ENCODE data around the gene TOX2. TPM values are rescaled to one million over a fixed set of nuclear protein-coding genes. Genes with fewer than 3 reads are reported as not detected.

Gene TOX2
- total RNA-seq, 1 experiment from 2014 or later: 1.8 TPM

DNA sequence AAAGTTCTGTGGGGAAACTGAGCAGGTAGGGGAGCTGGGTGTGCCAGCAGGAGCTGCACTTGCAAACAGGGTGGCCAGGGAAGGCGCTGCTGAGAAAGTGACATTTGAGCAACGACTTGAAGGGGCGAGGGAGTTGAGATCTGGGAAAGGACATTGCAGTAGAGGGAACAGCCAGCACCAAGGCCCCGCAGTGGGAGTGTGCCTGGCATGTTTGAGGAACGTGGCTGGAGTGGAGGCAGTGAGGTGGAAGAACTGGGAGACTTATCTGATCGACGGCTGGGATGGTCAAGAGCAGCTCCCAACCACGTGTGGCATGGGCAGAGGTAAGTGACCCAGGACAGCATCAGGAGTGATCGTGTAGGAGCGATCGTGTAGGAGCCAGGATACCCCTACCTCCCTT, 77.3 kb downstream of the TOX2 start:
- no peaks in the 10 kb centered on the region for H3K79me2 ChIP-seq (ENCODE audit: low read length)
- H3K36me3 ChIP-seq (ENCODE audit: low read depth, low read length): no peaks in the 10 kb centered on the region
- no TSS peak for BruUV-seq (replicated peaks)
- H3F3A ChIP-seq (ENCODE audit: low read length, unreplicated experiment): no peaks in the 10 kb centered on the region
- DNase-seq: no peak
- no peak for TF ChIP-seq EZH2phosphoT487 (IDR thresholded peaks at IDR 0.05; ENCODE audit: borderline replicate concordance, low read length)
- TF ChIP-seq CTCF (conservative IDR thresholded peaks at IDR 0.05; ENCODE audit: low read depth, low read length): no peak
- TF ChIP-seq EZH2 (IDR thresholded peaks at IDR 0.05; ENCODE audit: low read length, unreplicated experiment): no peak
- ChIA-PET CTCF (no interaction called here), POLR2A (ENCODE audit: unreplicated experiment) (no interaction called here)
- no peak overlapping the region for H3K9ac ChIP-seq (ENCODE audit: low read length)
- no peak overlapping the region for H2AFZ ChIP-seq (ENCODE audit: low read length)
- H3K9me3 ChIP-seq (ENCODE audit: low read length): no peaks in the 10 kb centered on the region
- H3K4me3 ChIP-seq (ENCODE audit: low read length): no peak overlapping the region
- H3K27me3 ChIP-seq (ENCODE audit: low read length): no peaks in the 10 kb centered on the region
- H3K9me2 ChIP-seq (replicated peaks; ENCODE audit: low read length): no peaks in the 10 kb centered on the region
- no peak overlapping the region for H3K27ac ChIP-seq (ENCODE audit: low read length)
- ATAC-seq: no peak
- H3K4me2 ChIP-seq (ENCODE audit: low read length): no peak overlapping the region
- H4K20me1 ChIP-seq (ENCODE audit: low read length): no peaks in the 10 kb centered on the region
- intact Hi-C loops (cut with micrococcal nuclease): no loop called here
- H3K4me1 ChIP-seq (ENCODE audit: insufficient read depth, low read length): peaks cover 11% of the 10 kb centered on the region

- ATAC-seq (no peak), DNase-seq (no peak)
- Histone ChIP-seq H3K9ac (ENCODE audit: low read length) (no peak overlapping the region), H3K79me2 (ENCODE audit: low read length) (no peaks in the 10 kb centered on the region), H3K27ac (ENCODE audit: low read length) (no peak overlapping the region), H3F3A (ENCODE audit: low read length, unreplicated experiment) (no peaks in the 10 kb centered on the region), H3K4me3 (ENCODE audit: low read length) (no peak overlapping the region), H3K4me1 (ENCODE audit: insufficient read depth, low read length) (peaks cover 11% of the 10 kb centered on the region), H3K36me3 (ENCODE audit: low read depth, low read length) (no peaks in the 10 kb centered on the region), H3K9me3 (ENCODE audit: low read length) (no peaks in the 10 kb centered on the region), H2AFZ (ENCODE audit: low read length) (no peak overlapping the region), H3K9me2 (replicated peaks; ENCODE audit: low read length) (no peaks in the 10 kb centered on the region), H4K20me1 (ENCODE audit: low read length) (no peaks in the 10 kb centered on the region), H3K27me3 (ENCODE audit: low read length) (no peaks in the 10 kb centered on the region), H3K4me2 (ENCODE audit: low read length) (no peak overlapping the region)
- ChIA-PET CTCF (no interaction called here), POLR2A (ENCODE audit: unreplicated experiment) (no interaction called here)
- no TSS peak for BruUV-seq (replicated peaks)
- no peak for TF ChIP-seq EZH2 (IDR thresholded peaks at IDR 0.05; ENCODE audit: low read length, unreplicated experiment)
- no peak for TF ChIP-seq EZH2phosphoT487 (IDR thresholded peaks at IDR 0.05; ENCODE audit: borderline replicate concordance, low read length)
- no peak for TF ChIP-seq CTCF (conservative IDR thresholded peaks at IDR 0.05; ENCODE audit: low read depth, low read length)
- intact Hi-C loops (cut with micrococcal nuclease): no loop called here
These were observed 78.2 kb downstream of the TOX2 start for GRCh38 chr20:43992885-43993284.

- no peaks in the 10 kb centered on the region for H3K9me2 ChIP-seq (replicated peaks; ENCODE audit: low read length)
- CTCF ChIA-PET: no interaction called here
- H3K4me2 ChIP-seq (ENCODE audit: low read length): no peak overlapping the region
- no peak overlapping the region for H3K27ac ChIP-seq (ENCODE audit: low read length)
- H3K79me2 ChIP-seq (ENCODE audit: low read length): no peaks in the 10 kb centered on the region
- no peak overlapping the region for H2AFZ ChIP-seq (ENCODE audit: low read length)
- intact Hi-C loops (cut with micrococcal nuclease): no loop called here
- H4K20me1 ChIP-seq (ENCODE audit: low read length): no peaks in the 10 kb centered on the region
- no peak overlapping the region for H3K4me3 ChIP-seq (ENCODE audit: low read length)
- POLR2A ChIA-PET (ENCODE audit: unreplicated experiment): no interaction called here
- no peaks in the 10 kb centered on the region for H3K36me3 ChIP-seq (ENCODE audit: low read depth, low read length)
- TF ChIP-seq EZH2phosphoT487 (IDR thresholded peaks at IDR 0.05; ENCODE audit: borderline replicate concordance, low read length): no peak
- no peak for TF ChIP-seq EZH2 (IDR thresholded peaks at IDR 0.05; ENCODE audit: low read length, unreplicated experiment)
- TF ChIP-seq CTCF (conservative IDR thresholded peaks at IDR 0.05; ENCODE audit: low read depth, low read length): no peak
- no peaks in the 10 kb centered on the region for H3K9me3 ChIP-seq (ENCODE audit: low read length)
- peak; percentile 18 for DNase-seq
- no peak for ATAC-seq
- H3K27me3 ChIP-seq (ENCODE audit: low read length): no peaks in the 10 kb centered on the region
- BruUV-seq (replicated peaks): no TSS peak
- H3K4me1 ChIP-seq (ENCODE audit: insufficient read depth, low read length): peaks cover 11% of the 10 kb centered on the region
- no peak overlapping the region for H3K9ac ChIP-seq (ENCODE audit: low read length)
- H3F3A ChIP-seq (ENCODE audit: low read length, unreplicated experiment): no peaks in the 10 kb centered on the region
These were observed 78.9 kb downstream of the TOX2 start for GRCh38 chr20:43993560-43993959.

Measured in PC-3 (cell line).